GM12864 (cell line): ENCODE results near the gene TEKT5.
"Not testable (repeated sequence)": the region's sequence is repeated elsewhere in the genome, so short reads cannot be mapped to it uniquely, and the experiment has no call there.

Source experiments
- DNase-seq: peaks from one replicate; pipeline ENCODE4 v3.0.0-alpha.2; 2011; ENCODE audit warnings: low read depth
- H3K4me3 ChIP-seq: 2 replicates; pipeline ENCODE4 v1.5.1; 2011; ENCODE audit warnings: mild to moderate bottlenecking, low read depth, low read length, control low read depth
- TF ChIP-seq, protein P1 (sequence below): IDR thresholded peaks from 2 replicates; pipeline ENCODE4 v1.5.1; 2011; ENCODE audit warnings: low read depth, mild to moderate bottlenecking, moderate library complexity, low read length, control low read depth, inconsistent platforms; ENCODE audit errors: missing control alignments

TEKT5 gene

DNA sequence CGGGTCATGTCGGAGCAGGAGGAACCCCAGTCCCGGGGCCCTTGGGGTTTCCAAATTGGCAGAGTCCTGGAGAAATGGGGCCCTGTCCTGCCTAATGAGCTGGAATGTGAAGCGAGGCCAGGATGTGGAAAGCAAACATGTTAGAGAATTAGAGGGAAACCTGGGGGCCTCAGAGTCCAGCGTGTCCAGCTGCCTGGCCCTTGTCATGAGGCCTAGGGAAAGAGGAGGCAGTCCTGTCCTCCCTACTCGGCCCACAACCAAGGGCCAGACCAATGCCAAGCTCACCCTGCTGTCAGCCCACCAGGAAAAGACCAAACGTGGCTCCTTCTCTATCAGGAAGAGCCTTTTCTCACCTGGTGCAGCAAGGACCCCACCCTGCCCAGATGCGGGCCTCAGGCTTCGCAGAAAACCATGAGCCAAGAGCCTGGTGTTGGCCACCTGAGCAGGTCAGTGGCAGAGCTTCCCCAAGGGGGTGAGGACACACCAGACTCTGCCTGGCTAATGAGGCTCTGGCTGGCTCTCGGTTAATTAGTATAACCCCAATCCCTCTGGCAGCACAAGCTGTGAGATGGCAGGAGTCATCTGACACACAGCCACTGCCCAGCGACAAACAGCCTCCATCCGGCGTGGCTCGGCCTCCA is 10.1 kb downstream of the TEKT5 start:
- TF ChIP-seq, protein P1, sequence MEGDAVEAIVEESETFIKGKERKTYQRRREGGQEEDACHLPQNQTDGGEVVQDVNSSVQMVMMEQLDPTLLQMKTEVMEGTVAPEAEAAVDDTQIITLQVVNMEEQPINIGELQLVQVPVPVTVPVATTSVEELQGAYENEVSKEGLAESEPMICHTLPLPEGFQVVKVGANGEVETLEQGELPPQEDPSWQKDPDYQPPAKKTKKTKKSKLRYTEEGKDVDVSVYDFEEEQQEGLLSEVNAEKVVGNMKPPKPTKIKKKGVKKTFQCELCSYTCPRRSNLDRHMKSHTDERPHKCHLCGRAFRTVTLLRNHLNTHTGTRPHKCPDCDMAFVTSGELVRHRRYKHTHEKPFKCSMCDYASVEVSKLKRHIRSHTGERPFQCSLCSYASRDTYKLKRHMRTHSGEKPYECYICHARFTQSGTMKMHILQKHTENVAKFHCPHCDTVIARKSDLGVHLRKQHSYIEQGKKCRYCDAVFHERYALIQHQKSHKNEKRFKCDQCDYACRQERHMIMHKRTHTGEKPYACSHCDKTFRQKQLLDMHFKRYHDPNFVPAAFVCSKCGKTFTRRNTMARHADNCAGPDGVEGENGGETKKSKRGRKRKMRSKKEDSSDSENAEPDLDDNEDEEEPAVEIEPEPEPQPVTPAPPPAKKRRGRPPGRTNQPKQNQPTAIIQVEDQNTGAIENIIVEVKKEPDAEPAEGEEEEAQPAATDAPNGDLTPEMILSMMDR: no peak
- DNase-seq: no peak
- H3K4me3 ChIP-seq: no peak overlapping the region

DNA sequence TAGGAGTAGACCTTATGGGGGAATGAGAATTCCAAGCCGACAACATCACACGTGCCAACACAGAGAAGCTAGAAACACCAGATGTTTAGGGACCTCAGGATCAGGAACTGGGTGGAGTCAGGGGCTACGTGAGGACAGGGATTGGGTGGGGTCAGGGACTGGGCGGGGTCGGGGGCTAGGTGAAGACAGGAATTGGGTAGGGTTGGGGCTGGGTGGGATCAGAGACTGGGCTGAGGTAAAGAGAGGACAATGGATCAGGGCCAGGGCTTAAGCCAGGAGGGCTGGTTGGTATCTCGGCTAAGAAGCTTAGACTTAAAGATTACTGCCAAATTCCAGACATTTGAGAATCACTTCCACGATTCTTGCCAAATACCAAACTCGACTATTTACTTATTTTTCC is 11.6 kb downstream of the TEKT5 start:
- no peak for DNase-seq
- TF ChIP-seq, protein P1: no peak
- H3K4me3 ChIP-seq: no peak overlapping the region

DNA sequence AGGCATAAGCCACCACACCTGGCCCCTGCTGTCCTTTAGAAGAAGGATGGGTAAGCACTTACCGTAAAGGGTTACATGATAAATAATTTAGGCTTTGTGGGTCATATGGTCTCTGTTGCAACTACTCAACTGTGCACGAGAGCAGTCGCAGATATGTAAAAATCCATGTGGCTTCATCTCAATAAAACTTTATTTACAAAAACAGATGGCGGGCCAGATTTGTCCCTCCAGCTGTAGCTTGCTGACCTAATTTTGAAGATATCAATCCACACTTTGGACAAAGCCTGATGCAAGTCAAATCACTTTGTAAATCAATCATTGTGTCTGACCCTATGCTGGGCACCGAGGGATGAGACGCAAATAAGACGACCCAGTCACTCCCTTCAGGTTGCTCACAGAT is 12.1 kb downstream of the TEKT5 start:
- DNase-seq: no peak
- TF ChIP-seq, protein P1: no peak
- H3K4me3 ChIP-seq: no peak overlapping the region

DNA sequence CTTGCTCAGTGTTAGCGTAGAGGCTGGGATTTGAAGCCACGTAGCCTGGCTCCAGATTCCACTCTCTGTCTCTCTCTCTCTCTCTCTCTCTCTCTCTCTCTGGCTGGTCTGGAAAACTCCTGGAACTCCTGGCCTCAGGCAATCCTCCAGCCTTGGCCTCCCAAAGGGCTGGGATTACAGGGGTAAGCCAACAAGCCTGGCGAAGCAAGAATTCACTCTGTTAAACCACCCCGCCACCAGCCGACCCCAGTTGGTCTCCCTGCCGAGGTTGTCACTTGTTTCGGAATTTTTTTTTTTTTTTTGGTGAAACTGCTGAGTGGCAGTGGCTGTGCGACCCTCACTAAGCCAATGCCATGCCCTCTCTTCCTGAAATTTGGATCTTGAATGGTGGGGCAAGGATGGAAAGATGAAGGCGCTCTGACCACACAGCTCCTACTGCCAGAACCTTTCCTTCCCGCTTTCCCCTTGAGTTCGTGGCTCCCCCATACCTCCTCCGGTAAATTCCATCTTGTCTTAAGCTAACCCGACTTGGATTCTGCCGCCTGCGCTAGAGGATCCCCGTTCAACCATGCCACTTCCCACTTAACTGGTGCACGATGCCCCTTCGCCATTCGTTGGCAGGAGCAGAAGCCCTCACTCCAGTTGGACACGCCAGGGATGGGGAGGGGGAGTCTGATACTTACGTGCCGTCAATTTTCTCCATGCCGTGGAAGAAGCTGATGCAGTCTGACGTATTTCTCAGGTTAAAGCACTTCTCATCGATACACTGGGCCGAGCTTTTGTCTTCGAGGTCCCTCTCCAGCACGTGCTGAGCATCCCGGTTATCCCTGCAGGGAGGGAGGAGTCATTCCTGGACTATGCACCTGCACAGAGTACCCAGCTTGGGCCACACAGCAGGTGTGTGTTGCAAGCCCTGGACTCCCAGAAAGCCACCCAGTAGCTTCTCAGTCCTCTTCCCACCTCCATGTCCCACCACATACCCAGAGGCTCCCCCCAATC is 13.1 kb downstream of the TEKT5 start:
- TF ChIP-seq, protein P1: no peak
- H3K4me3 ChIP-seq: no peak overlapping the region
- DNase-seq: no peak

DNA sequence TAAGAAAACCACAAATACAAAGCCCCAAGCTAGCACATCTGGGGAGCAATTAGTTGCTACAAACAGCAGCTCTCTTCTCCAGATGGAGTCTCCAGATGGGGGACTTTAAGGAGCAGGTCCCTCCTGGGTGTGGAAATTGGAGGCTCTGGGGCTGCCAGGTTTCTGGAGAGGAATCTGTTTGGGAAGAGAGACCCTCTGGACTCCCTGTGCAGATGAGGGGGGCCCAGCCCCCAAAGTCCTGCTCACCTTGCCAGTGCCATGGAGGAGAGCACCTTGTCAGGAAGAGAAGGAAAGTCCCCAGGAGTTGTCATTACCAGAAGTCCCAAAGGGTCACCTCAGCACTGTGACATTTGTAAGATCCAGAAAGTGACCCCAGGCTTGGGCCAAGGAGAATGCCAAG is 14.8 kb downstream of the TEKT5 start:
- H3K4me3 ChIP-seq: no peak overlapping the region
- TF ChIP-seq, protein P1: no peak
- DNase-seq: no peak

DNA sequence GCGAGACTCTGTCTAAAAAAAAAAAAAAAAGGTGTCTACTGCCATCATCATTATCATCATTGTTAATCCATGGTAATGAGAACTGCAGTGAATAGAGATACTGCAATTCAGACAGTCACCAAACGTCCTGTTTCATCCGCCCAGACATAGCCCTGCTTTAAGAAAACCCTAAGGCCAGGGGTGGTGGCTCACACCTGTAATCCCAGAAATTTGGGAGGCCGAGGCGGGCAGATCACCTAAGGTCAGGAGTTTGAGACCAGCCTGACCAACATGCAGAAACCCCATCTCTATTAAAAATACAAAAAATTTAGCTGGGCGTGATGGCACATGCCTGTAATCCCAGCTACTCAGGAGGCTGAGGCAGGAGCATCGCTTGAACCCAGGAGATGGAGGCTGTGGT is 15.3 kb downstream of the TEKT5 start:
- not testable (repeated sequence) for DNase-seq, H3K4me3 ChIP-seq

DNA sequence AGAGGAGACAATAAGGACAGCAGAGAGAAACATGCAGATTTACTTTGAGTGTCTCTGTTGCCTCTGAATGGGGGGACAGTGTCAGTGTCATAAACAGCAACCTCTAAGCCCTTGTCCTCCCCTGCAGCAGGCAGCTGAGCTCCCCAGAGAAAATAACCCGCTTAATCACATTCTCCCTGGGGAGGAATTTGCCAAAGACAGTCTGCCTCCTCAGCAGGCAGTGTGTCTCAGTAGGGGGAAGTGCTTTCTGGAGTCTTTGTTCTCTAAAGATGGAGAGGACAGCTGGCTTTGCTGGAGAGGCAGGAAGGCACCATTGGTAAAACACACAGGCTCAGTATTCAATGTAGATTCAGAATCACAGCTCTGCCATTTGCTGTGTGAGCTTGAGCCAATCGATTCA is 16.1 kb downstream of the TEKT5 start:
- no peak overlapping the region for H3K4me3 ChIP-seq
- TF ChIP-seq, protein P1: no peak

More for the DNA sequence above, 16.1 kb downstream of the TEKT5 start:
- DNase-seq: no peak
